Posterior vena cava (tissue), 2 donors: ENCODE measurements around the gene KCTD14. TPM values are rescaled to one million over a fixed set of nuclear protein-coding genes. Genes with fewer than 3 reads are reported as not detected.
"Not testable (repeated sequence)": the region's sequence is repeated elsewhere in the genome, so short reads cannot be mapped to it uniquely, and the experiment has no call there.

ENCODE experiments used
- DNase-seq: peaks from one replicate; pipeline ENCODE4 v3.0.0-alpha.2; 2020; ENCODE audit warnings: low spot score
- intact Hi-C, 2 donors: fragments of 100-400 bp; cut with DNase I; formaldehyde crosslinking; loops; one replicate each; pipeline versions ENCODE4 v1.14.1 to v1.14.2; 2022 to 2023
- total RNA-seq, 2 donors: library from RNA; stranded (reverse); fragmentation: NEBNext Ultra II Directional; extraction: Animal tissue kit (Norgen Biotek cat#: 25700); gene quantifications; one replicate each; pipeline ENCODE4 v1.2.1, GENCODE V29; 2021
- donor health status: DM: yes; HTN: yes; CAD: no.
- donor health status: DM: yes; HTN: yes; CAD: no.

KCTD14 gene
- total RNA-seq, 2 donors from 2014 or later: 0.38 to 0.51 TPM

GRCh38 chr11:78050964-78051831 lies 28.1 kb upstream of the KCTD14 start:
- intact Hi-C loops: no loop called here
- no peak for DNase-seq

- no peak for DNase-seq
- intact Hi-C loops: no loop called here
Observed at GRCh38 chr11:78049348-78049747, 26.3 kb upstream of the KCTD14 start.

DNA sequence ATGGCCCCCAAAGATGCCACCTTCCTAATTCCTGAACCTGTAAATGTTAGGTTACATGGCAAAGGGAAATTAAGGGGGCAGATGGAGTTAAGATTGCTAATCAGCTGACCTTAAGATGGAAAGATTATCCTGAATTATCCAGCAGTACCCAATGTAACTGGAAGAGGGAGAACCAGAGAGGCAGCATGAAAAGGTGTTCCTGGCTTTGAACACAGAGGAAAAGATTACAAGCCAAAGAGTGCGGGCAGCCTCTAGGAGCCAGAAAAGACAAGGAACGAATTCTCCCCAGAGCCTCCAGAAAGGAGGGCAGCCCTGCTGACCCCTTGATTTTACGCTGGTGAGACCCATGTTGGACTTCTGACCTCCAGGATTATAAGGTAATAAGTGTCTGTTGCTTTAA lies 25.5 kb upstream of the KCTD14 start:
- intact Hi-C loops: no loop called here
- DNase-seq: no peak

- no peak for DNase-seq
- intact Hi-C loops: no loop called here
Observed at GRCh38 chr11:78046486-78046854, 23.4 kb upstream of the KCTD14 start.

GRCh38 chr11:78045851-78046485 lies 22.9 kb upstream of the KCTD14 start:
- intact Hi-C loops: no loop called here
- peak; percentile 94 for DNase-seq

DNA sequence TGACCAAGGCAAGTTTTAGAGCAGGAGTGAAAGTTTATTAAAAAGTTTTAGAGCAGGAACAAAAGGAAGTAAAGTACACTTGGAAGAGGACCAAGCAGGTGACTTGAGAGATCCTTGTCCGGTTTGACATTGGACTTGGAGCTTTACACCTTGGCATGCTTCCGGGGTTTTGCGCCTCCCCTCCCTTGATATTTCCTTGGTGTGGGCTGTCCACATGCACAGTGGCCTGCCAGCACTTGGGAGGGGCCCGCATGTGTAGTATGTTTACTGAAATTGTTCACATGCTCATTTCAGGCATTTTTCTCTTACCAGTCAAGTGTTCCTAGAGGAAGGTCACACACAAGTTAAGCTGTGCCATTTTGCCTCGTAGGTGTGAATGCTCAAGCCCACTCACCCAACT lies 21.6 kb upstream of the KCTD14 start:
- no peak for DNase-seq
- intact Hi-C loops: no loop called here

DNA sequence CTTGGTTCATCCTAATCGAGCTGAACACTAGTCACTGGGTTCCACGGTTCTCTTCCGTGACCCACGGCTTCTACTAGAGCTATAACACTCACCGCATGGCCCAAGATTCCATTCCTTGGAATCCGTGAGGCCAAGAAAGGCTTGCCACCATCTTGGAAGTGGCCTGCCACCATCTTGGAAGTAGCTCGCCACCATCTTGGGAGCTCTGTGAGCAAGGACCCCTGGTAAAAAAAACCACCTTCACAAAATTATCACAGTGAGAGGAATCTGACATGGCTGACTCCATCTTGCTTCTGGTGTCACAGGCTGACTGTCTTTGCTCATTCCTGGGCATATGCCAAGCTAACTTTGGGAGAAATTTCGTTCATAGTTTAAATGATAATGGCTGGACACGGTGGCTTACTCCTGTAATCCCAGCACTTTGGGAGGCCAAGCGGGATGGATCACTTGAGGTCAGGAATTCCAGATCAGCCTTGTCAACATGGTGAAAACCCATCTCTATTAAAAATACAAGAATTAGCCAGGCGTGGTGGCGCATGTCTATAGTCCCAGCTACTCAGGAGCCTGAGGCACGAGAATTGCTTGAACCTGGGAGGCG lies 18.9 kb upstream of the KCTD14 start:
- intact Hi-C loops: no loop called here

DNA sequence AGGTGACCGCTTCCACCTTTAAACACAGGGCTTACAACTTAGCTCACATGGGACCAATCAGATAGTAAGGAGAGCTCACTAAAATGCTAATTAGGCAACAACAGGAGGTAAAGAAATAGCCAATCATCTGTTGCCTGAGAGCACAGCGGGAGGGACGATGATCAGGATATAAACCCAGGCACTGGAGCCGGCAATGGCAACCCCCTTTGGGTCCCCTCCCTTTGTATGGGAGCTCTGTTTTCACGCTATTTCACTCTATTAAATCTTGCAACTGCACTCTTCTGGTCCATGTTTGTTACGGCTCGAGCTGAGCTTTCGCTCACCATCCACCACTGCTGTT lies 18.3 kb upstream of the KCTD14 start:
- intact Hi-C loops, DNase-seq: not testable (repeated sequence)

More for the DNA sequence above, 18.9 kb upstream of the KCTD14 start:
- no peak for DNase-seq

DNA sequence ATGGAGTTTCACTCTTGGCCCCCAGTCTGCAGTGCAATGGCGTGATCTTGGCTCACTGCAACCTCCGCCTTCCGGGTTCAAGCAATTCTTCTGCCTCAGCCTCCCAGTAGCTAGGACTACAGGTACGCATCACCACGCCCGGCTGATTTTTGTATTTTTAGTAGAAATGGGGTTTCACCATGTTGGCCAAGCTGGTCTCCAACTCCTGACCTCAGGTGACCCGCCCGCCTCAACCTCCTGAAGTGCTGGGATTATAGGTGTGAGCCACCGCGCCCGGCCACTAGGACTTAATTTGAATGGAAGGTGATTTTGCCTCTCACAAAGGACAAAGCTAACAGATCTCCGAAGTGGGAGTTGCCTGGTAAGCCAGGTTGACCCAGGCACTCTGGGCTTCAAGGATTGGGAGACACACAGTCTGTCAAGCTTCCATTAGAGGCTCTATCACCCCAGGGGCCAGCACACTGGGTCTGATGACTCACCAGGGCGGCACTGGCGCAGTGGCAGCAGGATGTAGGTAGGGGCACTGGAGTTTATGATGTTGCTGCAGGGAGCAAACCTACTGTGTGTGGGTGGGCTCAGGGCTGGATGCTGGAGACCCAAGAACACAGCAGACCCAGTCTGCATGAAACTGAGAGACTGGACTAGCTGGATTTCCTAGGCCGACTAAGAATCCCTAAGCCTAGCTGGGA lies 17.8 kb upstream of the KCTD14 start:
- intact Hi-C loops: no loop called here

DNA sequence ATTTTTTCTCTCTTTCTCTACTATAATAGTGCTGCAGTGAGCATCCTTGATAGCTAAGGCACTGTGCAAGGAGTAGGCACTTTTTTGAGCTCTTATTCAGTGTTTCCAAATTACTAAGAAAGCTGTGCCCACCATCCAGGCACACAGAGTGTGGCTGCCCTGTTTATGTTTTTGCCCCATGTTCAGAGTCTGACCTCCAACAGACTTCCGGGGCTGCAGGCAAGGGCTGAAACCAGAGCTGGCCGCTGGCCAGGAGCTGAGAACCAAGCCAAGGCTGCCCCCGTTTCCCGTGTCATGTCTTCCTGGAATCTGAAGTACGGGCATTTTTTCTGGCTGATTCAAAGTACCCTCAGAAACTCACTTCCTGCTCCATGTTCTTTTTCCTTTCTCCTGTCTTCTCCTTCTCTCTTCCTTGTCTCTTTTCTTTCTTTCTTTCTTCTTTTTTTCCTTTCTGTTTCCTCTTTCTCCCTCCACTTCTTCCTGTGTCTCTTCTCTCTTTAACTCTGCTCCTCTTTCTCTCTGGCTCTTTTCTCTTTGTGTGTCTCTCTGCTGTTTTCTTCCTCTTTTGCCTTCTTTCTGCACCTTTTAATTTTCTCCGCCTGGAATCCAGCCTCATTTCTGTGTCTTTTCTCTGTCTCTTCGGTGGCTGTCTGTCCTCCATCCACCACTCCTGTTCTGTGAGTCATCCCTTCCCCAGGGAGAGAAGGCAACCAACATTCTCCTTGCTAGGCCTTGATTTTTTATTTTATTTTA lies 17.0 kb upstream of the KCTD14 start:
- DNase-seq: peak; percentile 91
- intact Hi-C loops: no loop called here

More for the DNA sequence above, 17.8 kb upstream of the KCTD14 start:
- no peak for DNase-seq

- DNase-seq: no peak
- intact Hi-C loops: no loop called here
Observed at GRCh38 chr11:78039391-78039918, 16.4 kb upstream of the KCTD14 start.

DNA sequence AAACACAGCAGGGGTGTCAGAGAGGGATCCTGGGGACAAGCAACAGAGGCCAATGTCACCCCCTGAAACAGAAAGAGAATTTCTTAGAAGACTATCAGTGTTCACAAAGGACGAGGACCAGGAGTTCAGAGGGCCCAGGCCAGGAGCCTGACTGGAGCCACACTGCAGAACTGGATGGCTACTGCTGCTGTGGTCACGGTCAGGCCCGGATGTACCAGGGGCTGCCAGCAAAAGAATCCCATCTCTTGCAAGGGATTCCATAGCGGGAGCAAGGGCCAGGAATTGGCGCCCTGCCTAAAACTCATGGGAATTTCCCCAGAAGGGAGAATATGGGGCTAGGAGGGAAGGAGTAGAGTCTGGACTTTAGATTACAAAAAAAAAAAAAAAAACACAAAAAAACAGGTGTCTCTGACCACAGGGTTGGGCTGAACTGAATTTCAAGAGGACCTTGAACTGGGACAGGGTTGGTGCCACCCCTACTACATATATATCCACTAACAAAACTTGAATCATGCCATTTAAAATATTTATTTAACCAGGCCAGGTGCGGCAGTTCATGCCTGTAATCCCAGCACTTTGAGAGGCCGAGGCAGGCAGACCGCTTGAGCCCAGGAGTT lies 15.7 kb upstream of the KCTD14 start:
- intact Hi-C loops: no loop called here
- no peak for DNase-seq

- intact Hi-C loops: no loop called here
- no peak for DNase-seq
Observed at GRCh38 chr11:78037825-78038620, 14.9 kb upstream of the KCTD14 start.

DNA sequence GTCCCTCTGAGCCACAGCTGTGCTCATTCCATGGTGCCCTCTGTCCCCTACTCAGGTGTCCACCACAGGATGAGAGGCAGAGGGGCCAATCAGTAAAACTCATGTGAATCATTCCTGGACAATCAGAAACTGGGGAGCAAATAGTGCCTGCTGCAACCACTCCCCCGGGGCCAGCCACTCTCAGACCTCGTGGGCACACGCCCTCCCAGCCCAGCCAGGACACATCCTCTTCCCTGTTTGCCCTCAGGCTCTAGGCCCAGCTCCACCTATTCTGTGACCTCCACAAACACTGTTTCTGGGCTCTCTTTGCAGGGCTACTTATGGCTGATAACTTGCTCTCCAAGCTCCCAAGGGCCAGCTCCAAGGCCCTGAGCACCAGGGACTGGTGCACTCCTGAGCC lies 14.0 kb upstream of the KCTD14 start:
- no peak for DNase-seq
- intact Hi-C loops: no loop called here

- DNase-seq: no peak
- intact Hi-C loops: no loop called here
Observed at GRCh38 chr11:78036313-78036712, 13.2 kb upstream of the KCTD14 start.

DNA sequence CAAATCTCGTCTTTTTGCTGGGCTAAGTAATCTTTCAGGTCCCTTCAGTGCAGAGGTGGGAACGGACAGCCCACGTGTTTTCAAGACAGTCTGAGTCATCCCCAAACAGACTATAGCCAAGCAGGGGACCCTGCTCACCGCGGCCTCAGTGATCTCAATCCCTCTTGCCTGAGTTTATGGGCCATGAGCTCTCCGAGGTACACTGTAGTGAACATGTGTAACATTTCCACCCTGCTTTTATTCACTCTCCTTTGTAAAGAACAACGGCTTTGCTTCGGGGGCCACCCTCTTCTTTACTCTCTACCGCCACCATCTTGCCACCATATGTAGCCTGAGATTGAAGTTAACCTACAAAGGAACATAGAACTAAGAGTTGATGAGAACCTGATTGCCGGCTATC lies 11.5 kb upstream of the KCTD14 start:
- intact Hi-C loops: no loop called here
- DNase-seq: no peak

DNA sequence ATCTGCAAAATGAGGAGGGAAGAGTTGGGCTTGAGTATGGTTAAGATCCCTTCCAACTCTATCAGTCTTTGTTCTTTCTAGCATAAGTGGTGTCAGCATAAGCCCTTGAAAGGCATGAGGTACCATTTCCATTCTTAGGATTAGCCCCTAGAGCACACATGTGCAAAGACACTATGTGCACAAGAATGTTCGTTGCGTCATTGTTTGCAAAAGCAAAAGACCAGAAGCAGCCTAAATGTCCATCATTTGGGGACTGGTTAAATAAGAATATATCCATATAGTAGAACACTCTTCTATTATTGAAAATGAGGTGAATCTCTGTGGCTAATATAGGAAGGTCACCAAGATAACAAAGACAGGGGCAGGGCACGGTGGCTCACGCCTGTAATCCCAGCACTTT lies 10.0 kb upstream of the KCTD14 start:
- intact Hi-C loops: no loop called here
- DNase-seq: no peak

- intact Hi-C loops: no loop called here
Observed at GRCh38 chr11:78032090-78032489, 9.0 kb upstream of the KCTD14 start.

More at GRCh38 chr11:78032090-78032489, 9.0 kb upstream of the KCTD14 start:
- DNase-seq: no peak
